DOHH2 (cell line): ENCODE measurements around the gene KIF5C.

Experiments used
- H3F3A ChIP-seq: fragments of 200-600 bp; sonication (generic), shearing (Covaris generic); 2 replicates; pipeline ENCODE4 v1.6.0; 2016; ENCODE audit warnings: antibody characterized with exemption, mild to moderate bottlenecking; ENCODE audit not compliant: control insufficient read depth, insufficient read depth
- H3K27ac ChIP-seq: fragments of 200-600 bp; sonication (generic); 2 replicates; pipeline ENCODE4 v1.5.1; 2014; ENCODE audit warnings: low read depth, mild to moderate bottlenecking, low read length, moderate library complexity
- H3K27me3 ChIP-seq: fragments of 200-600 bp; sonication (generic); 2 replicates; pipeline ENCODE4 v1.6.1; 2014; ENCODE audit warnings: mild to moderate bottlenecking, low read length, mixed read lengths; ENCODE audit not compliant: control insufficient read depth
- H3K36me3 ChIP-seq: fragments of 200-600 bp; sonication (generic); 2 replicates; pipeline ENCODE4 v1.6.1; 2014; ENCODE audit warnings: mild to moderate bottlenecking, low read length, moderate library complexity, mixed read lengths; ENCODE audit not compliant: control insufficient read depth
- H3K4me1 ChIP-seq: fragments of 200-600 bp; sonication (generic); 2 replicates; pipeline ENCODE4 v1.6.1; 2014; ENCODE audit warnings: mild to moderate bottlenecking, low read length, mixed read lengths; ENCODE audit not compliant: control insufficient read depth
- H3K4me2 ChIP-seq: fragments of 200-600 bp; sonication (generic); 2 replicates; pipeline ENCODE4 v1.6.0; 2014; ENCODE audit warnings: mild to moderate bottlenecking, low read length, moderate library complexity
- H3K4me3 ChIP-seq: fragments of 200-600 bp; sonication (generic); 2 replicates; pipeline ENCODE4 v1.5.1; 2014; ENCODE audit warnings: mild to moderate bottlenecking, low read length, mixed read lengths
- H3K79me2 ChIP-seq: fragments of 200-600 bp; sonication (generic); 2 replicates; pipeline ENCODE4 v1.6.1; 2014; ENCODE audit warnings: mild to moderate bottlenecking, low read length, mixed read lengths; ENCODE audit not compliant: control insufficient read depth
- H3K9me2 ChIP-seq: fragments of 200-600 bp; sonication (generic); replicated peaks from 2 replicates; pipeline ENCODE4 v1.6.1; 2014; ENCODE audit warnings: mild to moderate bottlenecking, low read length, mixed read lengths; ENCODE audit not compliant: control insufficient read depth
- H3K9me3 ChIP-seq: fragments of 200-600 bp; sonication (generic); 2 replicates; pipeline ENCODE4 v1.6.1; 2014; ENCODE audit warnings: antibody characterized with exemption, low read length, mixed read lengths; ENCODE audit not compliant: control insufficient read depth, insufficient read depth
- H4K20me1 ChIP-seq: fragments of 200-600 bp; sonication (generic); 2 replicates; pipeline ENCODE4 v1.6.0; 2014; ENCODE audit warnings: low read depth, mild to moderate bottlenecking, antibody characterized with exemption, low read length, moderate library complexity; ENCODE audit not compliant: control insufficient read depth, insufficient read depth
- CTCF ChIP-seq: fragments of 200-600 bp; sonication (generic); IDR thresholded peaks from one replicate; pipeline ENCODE4 v1.5.1; 2014; ENCODE audit warnings: antibody characterized with exemption, mild to moderate bottlenecking, low read depth, low read length; ENCODE audit not compliant: poor library complexity, severe bottlenecking
- EZH2phosphoT487 ChIP-seq: fragments of 200-600 bp; sonication (generic); IDR thresholded peaks from 2 replicates; pipeline ENCODE4 v1.6.1; 2017; ENCODE audit warnings: borderline replicate concordance, mild to moderate bottlenecking, antibody characterized with exemption, low read length, moderate library complexity, mixed read lengths

KIF5C gene

GRCh38 chr2:148998831-148999200 is 123.8 kb downstream of the KIF5C start:
- no peaks in the 10 kb centered on the region for H3K36me3 ChIP-seq
- H3K4me2 ChIP-seq, result no peak overlapping the region
- no peak overlapping the region for H3K4me3 ChIP-seq
- no peaks in the 10 kb centered on the region for H4K20me1 ChIP-seq
- H3K79me2 ChIP-seq, result no peaks in the 10 kb centered on the region
- H3K9me3 ChIP-seq, result no peaks in the 10 kb centered on the region
- H3K27ac ChIP-seq, result no peak overlapping the region
- no peaks in the 10 kb centered on the region for H3K27me3 ChIP-seq
- H3K9me2 ChIP-seq, result no peaks in the 10 kb centered on the region
- no peaks in the 10 kb centered on the region for H3K4me1 ChIP-seq
- no peaks in the 10 kb centered on the region for H3F3A ChIP-seq
- TF ChIP-seq CTCF (no peak), EZH2phosphoT487 (no peak)

DNA sequence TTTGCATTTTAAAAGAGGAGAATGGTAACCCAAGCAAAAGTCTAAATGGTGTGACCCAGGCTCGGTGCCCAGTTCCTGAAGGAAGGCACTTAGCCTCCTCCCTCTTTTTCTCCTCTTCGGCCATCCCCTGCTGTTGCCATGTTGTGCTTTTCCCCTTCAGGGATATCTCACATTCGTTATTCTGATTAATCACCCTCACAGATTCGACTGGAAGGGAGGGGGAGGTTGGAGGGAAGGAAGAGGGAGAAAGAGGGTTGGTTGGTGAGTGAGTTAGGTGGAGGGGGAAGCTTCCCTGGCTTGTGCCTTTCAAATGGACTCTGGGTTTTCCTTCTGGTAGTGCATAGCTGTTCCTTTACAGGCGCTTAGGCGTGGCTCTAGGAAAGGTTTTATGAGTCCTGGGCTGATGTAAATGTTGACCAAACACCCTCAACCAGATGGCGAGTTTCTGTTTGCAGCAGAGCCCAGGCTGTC is 124.5 kb downstream of the KIF5C start:
- H3K4me2 ChIP-seq, result no peak overlapping the region
- H3K27me3 ChIP-seq, result no peaks in the 10 kb centered on the region
- H3K4me3 ChIP-seq, result no peak overlapping the region
- H3F3A ChIP-seq, result no peaks in the 10 kb centered on the region
- no peak overlapping the region for H3K27ac ChIP-seq
- no peaks in the 10 kb centered on the region for H3K79me2 ChIP-seq
- H3K4me1 ChIP-seq, result no peaks in the 10 kb centered on the region
- TF ChIP-seq CTCF (no peak), EZH2phosphoT487 (no peak)
- no peaks in the 10 kb centered on the region for H3K9me3 ChIP-seq
- no peaks in the 10 kb centered on the region for H3K36me3 ChIP-seq
- H4K20me1 ChIP-seq, result no peaks in the 10 kb centered on the region
- H3K9me2 ChIP-seq, result no peaks in the 10 kb centered on the region

- Histone ChIP-seq H4K20me1 (no peaks in the 10 kb centered on the region), H3K9me2 (no peaks in the 10 kb centered on the region), H3F3A (no peaks in the 10 kb centered on the region), H3K4me1 (no peaks in the 10 kb centered on the region), H3K27me3 (no peaks in the 10 kb centered on the region), H3K36me3 (no peaks in the 10 kb centered on the region), H3K27ac (no peak overlapping the region), H3K79me2 (no peaks in the 10 kb centered on the region), H3K4me3 (no peak overlapping the region), H3K4me2 (no peak overlapping the region), H3K9me3 (no peaks in the 10 kb centered on the region)
- TF ChIP-seq EZH2phosphoT487 (no peak), CTCF (no peak)
These were observed 125.3 kb downstream of the KIF5C start for GRCh38 chr2:149000158-149000938.
